NB4 (cell line): ENCODE data around the gene MRC2.

Experiments used
- CTCF ChIP-seq: IDR thresholded peaks from one replicate; pipeline ENCODE4 v1.5.1; 2012; ENCODE audit warnings: low read depth, low read length
- MAX ChIP-seq: IDR thresholded peaks from 2 replicates; pipeline ENCODE4 v1.6.1; 2011; ENCODE audit warnings: low read depth, low read length
- POLR2A ChIP-seq: IDR thresholded peaks from 2 replicates; pipeline ENCODE4 v1.6.1; 2011; ENCODE audit warnings: mild to moderate bottlenecking; ENCODE audit not compliant: insufficient read length; ENCODE audit errors: extremely low read depth

DNA sequence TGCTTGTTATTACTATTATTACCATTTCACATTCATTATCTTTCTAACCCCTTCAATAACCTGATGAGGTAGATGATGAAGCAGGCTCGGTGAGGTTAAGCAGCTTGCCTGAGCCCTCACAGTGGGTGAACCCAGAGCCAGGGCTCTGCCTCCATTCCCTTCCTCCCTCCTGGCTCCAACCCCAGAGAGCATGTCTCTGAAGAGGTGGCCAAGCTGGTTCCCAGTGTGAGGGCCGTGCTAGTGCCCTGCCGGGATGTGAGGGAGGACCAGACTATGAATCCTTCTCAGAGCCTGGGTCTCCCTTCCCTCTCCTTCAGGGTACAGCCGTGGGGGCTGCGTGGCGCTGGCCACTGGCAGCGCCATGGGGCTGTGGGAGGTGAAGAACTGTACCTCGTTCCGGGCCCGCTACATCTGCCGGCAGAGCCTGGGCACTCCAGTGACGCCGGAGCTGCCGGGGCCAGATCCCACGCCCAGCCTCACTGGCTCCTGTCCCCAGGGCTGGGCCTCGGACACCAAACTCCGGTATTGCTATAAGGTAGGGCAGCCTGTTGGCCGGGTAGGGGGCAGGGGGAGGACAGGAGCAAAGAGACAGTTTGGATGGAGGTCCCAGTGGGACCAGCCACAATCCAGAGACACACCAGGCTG is 49.6 kb downstream of the MRC2 start:
- TF ChIP-seq CTCF (no peak), POLR2A (no peak), MAX (no peak)
